Hematopoietic multipotent progenitor cell (in vitro differentiated cells): ENCODE data around the gene BCAS1. TPM values are rescaled to one million over a fixed set of nuclear protein-coding genes. Genes with fewer than 3 reads are reported as not detected.

Source experiments
- DNase-seq, 3 donors: peaks; one replicate each; pipeline ENCODE4 v3.0.0-alpha.2; 2011 to 2015; ENCODE audit warnings: low read depth in 2 of 3, low spot score in 2 of 3
- total RNA-seq: library from RNA; depleted of rRNA; stranded (reverse); fragments of >200 nt; gene quantifications from one replicate; pipeline ENCODE4 v1.2.3, GENCODE V29; 2012

The BCAS1 gene, protein sequence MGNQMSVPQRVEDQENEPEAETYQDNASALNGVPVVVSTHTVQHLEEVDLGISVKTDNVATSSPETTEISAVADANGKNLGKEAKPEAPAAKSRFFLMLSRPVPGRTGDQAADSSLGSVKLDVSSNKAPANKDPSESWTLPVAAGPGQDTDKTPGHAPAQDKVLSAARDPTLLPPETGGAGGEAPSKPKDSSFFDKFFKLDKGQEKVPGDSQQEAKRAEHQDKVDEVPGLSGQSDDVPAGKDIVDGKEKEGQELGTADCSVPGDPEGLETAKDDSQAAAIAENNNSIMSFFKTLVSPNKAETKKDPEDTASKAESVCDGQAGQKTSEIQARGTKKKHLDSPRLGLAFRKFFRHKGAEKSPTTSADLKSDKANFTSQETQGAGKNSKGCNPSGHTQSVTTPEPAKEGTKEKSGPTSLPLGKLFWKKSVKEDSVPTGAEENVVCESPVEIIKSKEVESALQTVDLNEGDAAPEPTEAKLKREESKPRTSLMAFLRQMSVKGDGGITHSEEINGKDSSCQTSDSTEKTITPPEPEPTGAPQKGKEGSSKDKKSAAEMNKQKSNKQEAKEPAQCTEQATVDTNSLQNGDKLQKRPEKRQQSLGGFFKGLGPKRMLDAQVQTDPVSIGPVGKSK
- not detected for total RNA-seq

DNA sequence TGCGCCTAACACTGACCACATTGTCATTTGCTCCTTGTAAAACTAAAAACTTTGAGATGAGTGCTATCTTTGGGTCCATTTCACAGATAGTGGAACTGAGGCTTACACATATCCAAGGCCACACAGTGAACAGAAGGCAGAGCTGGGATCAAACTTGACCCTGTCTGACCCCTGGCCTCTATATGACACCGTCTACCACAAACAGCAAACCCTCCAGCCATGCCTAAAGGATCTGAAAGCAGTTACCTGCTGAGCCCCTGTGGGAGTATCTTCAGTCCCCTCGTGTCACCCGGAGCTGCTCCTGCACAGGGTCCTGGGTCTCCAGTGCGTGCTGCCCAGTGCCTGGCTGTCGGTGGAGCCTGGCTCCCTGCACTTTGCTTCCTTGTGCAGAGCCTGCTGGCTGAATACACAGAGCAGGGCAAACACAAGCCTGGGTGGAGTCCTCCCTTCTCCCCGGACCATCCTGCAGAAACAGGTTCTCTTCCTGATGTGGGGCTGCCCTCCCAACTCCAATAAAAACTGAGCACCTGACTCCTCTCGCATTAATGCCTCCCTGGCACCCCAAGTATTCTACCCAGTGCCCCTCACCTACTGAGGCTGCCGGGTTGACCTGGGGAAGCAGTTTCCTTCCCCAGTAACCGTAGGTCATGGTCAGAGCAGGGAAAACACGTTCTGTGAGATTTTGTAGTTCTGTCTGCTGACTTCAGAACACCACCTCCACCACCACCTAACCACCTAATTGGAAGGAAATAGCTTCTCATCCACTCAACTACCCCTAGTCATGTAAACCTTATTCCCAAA is at the start of gene BCAS1:
TSS of gene BCAS1 (minus strand) at position 408 of the 801 bp plus-strand sequence. CDS start 11,876 bp downstream, outside the sequence.
- DNase-seq, result no peak

DNA sequence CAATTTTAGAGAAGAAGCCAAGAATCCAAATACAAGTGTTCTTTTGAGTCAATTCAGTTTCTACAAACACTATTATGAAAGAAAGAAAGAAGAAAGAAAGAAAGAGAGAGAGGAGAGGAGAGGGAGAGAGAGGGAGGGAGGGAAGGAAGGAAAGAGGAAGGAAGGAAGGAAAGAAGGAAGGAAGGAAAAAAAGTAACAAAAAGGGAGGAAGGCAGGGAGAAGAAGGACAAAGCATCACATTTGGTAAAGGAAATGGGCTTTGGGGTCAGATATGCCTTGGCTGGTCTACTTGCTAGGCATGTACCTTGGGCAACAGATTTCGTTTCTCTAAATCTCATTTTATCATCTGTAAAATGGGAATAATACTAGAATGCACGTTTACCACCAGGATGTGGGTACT is 49.4 kb upstream of the BCAS1 start:
- DNase-seq, result no peak

DNA sequence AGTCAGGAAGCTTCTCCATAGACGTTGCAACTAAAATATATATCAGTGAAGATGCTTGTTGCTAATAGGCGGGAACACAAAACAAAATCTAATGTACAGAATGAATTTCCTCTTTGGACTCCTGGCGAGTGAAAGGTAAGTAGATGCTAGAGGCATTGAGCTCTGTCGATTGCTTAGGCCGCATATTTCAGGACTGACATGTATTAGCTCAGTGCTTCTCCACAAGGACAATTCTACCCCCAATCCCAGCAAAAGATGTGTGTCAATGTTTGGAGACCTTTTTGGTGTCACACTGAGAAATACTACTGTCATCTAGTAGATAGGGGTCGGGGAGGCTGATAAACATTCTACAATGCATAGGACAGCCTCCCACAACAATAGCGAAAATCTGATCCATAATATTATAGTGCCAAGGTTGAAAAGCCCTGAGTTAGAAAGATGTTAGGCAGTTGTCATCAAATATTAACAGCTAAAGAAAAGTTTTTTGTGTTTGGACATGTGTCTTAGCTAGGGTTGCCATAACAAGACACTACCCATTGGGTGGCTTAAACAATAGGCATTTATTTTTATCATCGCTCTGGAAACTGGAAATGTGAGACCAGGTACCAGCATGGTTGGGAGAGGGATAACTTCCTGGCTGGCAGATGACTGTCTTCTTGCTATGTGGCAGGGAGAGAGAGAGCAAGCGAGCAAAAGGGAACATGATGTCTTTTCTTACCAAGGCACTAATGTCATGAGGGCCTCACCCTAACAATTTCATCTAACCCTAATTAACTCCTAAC is 48.0 kb upstream of the BCAS1 start:
- DNase-seq, result no peak

DNA sequence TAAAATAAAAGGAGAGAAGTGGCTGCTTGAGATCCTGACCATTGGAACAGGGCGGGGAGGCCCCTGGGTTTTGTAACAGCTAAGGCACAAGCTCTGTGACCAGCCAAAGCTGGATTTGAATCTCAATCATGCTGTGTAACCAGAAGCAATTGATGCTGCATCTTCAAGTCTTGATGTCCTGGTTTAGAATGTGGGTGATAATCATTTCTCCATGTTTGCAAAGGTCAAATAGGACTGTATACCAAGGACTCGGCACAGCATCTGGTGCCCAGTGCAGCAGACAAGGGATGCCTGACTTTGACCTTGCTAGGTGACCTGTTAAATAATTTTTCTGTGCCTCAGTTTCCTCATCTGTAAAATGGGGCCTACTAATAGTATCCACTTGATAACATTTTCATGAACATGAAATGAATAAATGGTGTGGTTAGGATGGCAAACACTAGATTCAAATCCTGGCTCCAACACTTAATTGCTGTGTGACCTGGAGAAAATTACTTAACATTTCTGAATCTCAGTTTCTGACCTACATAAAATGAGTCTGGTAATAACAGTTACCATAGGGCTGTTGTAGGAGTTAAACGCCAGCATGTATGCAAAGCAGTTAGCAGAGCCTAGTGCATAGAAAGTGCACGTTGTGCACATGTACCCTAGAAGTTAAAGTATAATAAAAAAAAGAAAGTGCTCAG is 46.3 kb upstream of the BCAS1 start:
- DNase-seq, result no peak

DNA sequence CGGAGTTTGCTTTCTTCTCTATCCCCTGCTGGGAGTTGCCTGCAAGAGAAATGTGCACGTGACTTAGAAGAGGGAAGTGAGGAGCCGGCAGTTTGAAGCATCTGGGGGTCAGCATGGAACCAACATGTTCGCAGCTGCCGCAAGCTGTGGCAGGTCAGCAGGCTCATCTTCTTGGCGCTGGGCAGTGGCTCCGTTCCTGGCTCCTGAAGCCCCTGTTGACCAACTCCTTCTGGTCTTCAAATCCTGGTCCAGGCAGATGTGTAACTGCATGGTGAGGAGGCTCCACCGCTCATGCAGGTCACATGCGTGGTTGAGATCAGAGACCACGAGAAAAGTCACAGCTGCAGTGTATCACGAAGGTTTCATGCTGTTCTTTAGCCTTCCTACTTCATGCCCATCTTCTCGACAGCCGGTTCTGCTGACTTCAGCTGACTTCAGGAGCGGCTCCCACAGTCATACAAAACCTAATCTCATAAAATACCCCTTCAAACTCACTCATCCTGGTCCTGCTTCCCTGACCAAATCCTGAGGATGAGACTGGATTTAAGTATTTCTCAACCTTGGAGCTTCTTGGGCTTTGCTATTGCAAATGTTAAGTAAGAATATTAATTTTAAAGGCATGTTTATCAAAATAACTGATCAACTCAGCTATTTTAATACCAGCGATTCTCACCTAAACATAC is 44.9 kb upstream of the BCAS1 start:
- DNase-seq, result no peak

DNA sequence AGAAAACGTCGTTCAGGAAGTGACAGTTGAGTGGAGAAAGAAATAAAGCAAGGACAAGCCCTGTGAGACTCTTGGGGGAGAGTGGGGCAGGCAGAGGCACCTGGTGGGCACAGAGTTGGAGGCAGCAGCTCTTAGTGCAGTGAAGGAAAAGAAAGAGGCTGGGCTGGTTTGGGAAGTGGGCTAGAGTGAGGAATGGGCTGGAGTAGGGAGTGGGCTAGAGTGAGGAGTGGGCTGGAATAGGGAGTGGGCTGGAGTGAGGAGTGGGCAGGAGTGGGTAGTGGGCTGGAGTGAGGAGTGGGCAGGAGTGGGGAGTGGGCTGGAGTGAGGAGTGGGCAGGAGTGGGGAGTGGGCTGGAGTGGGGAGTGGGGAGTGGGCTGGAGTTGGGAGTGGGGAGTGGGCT is 43.7 kb upstream of the BCAS1 start:
- no peak for DNase-seq

DNA sequence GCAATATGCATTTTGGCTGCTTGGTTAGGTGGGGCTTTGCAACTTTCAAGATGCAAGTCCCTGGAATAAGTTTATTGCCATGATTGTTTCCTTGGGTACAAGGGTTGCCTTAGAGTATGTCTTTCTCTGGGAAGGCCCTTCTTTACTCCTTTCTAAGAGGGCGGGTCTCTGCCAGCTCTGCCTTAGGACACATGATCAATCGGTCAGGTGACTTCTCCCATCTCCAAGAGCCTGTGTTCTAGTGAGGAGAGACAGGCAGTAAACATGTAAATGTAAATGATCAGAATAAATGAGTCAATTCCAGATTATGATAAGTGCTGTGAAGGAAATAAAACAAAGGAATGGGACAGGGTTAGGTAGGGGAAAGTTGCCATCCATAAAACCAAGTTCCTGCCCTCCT is 43.2 kb upstream of the BCAS1 start:
- DNase-seq, result no peak

DNA sequence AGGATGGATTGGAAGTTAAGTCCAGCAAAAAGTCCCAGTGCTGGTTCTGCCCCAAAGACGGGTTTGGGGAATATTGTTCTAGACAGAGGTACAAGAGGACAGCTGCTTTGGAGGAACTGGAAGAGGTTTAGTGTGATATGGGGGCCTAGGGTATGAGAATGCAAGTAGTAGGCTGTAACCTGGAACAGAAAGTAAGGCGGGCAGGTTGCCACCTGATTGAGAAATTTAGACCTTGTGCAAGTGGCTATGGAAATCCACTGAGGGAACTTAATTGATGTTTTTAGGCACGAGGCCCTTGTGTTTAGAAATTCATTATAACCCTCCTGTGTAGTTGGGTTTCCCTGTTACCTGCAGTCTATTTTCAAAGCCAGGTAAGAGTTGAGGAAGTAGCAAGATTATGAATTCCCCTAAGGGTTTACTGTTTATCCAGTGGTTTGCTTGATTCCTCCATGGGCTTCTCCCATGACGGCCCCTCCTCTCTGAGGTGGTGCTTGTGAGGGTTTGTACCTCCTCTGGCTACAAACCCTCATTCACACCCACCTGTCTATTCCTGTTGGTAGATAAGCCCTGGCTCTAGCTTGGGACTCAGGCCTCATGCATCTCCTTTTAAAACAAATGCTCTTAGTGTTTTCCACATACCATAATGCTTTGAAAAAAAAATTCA is 42.0 kb upstream of the BCAS1 start:
- no peak for DNase-seq

DNA sequence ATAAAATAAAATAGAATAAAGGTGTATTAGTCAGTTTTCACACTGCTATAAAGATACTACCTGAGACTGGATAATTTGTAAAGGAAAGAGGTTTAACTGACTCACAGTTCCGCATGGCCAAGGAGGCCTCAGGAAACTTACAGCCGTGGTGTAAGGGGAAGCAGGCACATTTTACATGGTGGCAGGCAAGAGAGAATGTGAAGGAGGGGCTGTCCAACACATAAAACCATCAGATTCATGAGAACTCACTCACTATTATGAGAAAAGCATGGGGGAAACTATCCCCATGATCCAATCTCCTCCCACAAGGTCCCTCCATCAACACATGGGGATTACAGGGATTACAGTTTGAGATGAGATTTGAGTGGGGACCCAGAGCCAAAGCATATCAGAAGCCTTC is 41.1 kb upstream of the BCAS1 start:
- no peak for DNase-seq

DNA sequence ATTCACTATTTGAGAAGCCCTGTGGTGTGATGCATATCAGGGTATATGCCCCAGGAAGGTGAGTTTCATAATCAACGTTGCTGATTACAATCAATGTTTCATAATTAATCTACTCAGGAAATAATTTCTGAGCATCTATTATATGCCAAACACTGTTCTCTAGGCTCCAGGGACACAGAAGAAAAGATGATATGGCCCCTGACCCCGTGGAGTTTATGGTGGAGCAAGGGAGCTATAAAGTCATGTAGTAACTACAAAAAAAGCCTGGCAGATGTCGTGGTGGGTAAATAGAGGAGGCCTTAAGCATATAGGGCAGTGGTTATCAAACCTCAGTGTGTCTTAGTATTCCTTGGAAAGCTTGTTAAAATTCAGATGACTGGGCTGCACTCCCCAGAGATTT is 40.1 kb upstream of the BCAS1 start:
- no peak for DNase-seq

DNA sequence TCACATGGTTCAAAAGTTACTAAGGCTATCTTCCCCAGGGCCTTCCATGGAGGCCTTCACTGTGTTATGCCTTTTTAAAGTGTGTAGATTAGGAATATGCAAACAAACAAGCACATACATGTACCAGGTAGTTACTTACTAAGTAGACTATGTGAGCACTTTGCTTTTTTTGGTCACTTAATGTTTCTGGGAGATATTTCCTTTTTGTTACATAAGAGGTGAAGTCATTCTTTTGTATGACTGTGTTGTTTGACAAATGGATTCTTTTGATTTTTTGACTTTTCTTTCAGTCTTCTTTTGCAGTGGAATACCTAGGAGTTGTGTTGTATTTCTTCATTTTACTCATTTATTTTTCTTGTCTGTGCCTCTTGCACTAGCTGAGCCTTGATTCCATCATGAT is 39.6 kb upstream of the BCAS1 start:
- DNase-seq, result no peak

DNA sequence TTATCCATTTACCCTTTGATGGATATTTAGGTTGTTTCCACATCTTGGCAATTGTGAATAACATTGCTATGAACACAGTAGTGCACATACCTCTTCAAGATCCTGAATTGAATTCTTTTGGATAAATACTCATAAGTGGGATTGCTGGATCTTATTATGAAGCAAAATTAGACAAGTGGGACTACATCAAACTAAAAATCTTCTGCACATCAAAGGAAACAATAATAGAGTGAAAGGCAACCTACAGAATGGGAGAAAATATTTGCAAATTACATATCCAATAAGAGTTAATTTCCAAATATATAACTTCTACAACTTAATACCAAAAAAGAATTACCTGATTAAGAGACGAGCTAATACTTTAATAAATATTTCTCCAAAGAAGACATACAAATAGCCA is 38.4 kb upstream of the BCAS1 start:
- DNase-seq, result no peak

DNA sequence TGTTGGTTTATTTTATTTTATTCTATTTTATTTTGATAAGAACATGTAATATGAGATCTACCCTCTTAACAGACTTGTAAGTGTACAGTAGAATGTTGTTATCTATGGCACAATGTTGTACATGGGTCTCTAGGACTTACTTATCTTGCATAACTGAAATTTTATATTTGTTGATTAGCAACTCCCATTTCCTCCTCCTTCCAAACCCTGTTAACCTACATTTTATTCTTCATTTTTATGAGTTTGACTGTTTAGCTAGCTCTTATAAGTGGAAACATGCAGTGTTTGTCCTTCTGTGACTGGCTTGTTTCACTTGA is 37.9 kb upstream of the BCAS1 start:
- DNase-seq, result no peak

DNA sequence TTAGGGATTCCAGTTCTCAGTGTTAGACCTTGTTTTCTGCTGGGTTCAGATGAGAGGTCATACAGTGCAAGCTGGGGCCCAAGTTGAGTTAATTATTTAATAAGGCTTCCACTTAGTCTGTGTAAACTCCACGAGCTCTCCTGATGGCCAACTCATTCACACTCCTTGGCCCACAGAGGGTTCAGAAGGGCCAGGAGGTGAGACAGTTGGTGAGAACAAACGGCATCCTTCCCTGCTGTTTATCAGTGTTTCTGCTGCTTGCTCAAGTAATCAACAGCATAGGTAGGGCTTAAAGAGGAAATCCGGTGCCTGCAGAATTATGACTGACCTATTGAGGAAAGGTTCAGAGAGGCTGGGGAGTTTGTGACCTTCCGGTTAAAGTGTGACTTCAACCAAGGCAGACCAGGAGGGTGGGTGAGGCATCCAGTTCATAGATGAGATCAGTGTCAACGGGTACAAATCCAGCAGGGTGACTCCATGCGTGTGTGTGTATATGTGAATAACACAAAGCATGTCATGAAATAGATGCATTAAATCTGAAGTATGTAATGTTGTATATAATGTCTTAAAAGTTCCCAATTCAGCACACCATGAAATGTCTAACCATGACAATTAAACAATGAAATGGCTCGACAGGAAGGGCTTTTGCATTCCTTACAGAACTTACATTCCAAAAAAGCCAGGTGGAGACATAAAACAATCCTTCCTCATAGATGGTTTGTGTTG is 37.4 kb upstream of the BCAS1 start:
- no peak for DNase-seq

DNA sequence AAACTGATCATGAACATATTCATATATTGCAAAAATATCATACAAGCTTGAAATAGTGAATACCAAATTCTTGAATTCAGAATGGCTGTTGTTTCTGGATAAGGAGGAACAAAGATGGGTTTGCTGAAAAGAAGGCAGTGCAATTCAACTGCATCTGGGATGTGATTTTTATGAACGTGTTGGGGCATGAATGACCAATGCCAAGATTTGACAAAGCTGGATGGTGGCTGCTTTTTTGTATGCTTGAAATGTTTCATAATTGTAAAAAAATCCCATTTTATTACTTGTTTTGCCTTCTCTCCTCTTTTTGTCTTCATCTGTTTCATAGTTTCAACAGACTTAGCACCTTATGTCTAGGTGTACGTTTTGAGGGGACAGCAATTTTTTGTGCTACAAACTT is 36.8 kb upstream of the BCAS1 start:
- DNase-seq, result no peak

DNA sequence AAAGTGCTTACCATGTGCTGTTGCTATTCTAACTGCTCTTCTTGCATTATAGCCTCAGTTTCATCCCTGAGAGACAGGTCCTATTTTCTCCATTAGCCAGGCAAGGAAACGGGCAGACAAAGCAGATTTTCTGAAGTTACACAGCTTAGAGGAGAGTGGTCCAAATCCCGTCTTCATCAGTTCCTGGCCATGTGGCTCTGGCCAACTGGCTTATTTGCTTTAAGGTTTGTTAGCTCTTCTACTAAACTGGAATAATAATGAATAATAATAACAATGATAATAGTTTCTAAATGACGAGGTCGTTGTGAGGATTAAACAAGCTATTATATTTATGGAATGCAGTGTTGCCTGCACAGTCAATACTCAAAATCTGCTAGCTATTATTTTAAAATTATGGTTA is 35.8 kb upstream of the BCAS1 start:
- no peak for DNase-seq

DNA sequence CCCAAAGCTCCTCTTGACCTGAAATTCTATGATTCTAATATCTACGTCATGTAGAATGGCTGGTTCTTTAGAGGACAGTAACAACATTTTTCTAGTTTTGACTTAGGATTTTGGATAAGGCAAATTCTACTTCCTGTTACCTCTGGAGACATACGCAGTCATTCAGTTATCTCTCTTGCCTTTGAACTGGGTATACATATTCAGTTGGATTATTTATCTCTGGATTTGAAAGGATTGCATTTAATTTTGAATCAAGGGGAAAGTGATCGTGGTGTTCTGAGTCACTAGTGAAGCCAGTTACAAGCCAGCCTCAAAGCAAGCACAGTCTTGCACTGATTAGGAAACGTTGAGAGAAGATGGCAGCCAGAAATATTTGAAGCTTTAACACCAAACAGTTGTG is 35.3 kb upstream of the BCAS1 start:
- no peak for DNase-seq

DNA sequence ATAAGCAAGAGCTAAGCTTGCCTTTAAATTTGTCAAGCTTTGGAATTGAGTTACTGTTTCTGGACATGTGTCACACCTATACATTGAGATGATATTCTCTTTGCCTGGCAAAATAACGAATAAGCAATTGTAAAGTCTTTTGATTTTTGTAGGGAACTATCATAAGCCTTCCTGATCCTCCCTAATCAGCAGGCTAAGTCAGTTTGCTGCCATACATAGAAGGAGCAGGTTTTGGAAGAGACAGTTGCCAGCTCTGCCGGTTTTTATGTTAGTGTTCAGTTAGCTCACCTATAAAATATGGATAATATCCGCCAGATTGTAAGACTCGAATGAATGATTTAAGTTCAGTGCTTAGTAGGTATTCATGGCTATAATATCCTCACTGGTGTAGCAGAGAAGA is 34.4 kb upstream of the BCAS1 start:
- DNase-seq, result no peak
